Thoracic aorta (tissue), 2 donors: Measurements from ENCODE around the gene FBXW7. TPM values are rescaled to one million over a fixed set of nuclear protein-coding genes. Genes with fewer than 3 reads are reported as not detected.

Experiments
- ATAC-seq: fragments of 150-250 bp; one replicate; pipeline ENCODE4 v1.8.0; 2017; ENCODE audit warnings: low read depth; ENCODE audit not compliant: insufficient number of reproducible peaks, low FRiP score
- DNase-seq: peaks from one replicate; pipeline ENCODE4 v3.0.0-alpha.2; 2020; ENCODE audit warnings: low spot score
- H3K27ac ChIP-seq, 2 donors: fragments of 200-600 bp; sonication (generic); 1 replicate in 1 of 2; 2 replicates in 1 of 2; pipeline ENCODE4 v1.5.1; 2016; ENCODE audit warnings: mild to moderate bottlenecking in 2 of 2, moderate library complexity in 2 of 2
- H3K27me3 ChIP-seq: fragments of 200-600 bp; sonication (generic); replicated peaks from 2 replicates; pipeline ENCODE4 v1.6.0; 2016; ENCODE audit warnings: mild to moderate bottlenecking; ENCODE audit not compliant: insufficient read depth
- H3K36me3 ChIP-seq: fragments of 200-600 bp; sonication (generic); one replicate; pipeline ENCODE4 v1.5.1; 2016
- H3K4me1 ChIP-seq, 2 donors: fragments of 200-600 bp; sonication (generic); 1 replicate in 1 of 2; 2 replicates in 1 of 2; pipeline versions ENCODE4 v1.5.1 to v1.6.0; 2016; ENCODE audit warnings: low read depth in 2 of 2, mild to moderate bottlenecking in 1 of 2; ENCODE audit not compliant: control insufficient read depth in 1 of 2
- H3K4me3 ChIP-seq: fragments of 200-600 bp; sonication (generic); 2 replicates; pipeline ENCODE4 v1.5.1; 2016; ENCODE audit warnings: mild to moderate bottlenecking
- H3K9me3 ChIP-seq: fragments of 200-600 bp; sonication (generic); 2 replicates; pipeline ENCODE4 v1.5.1; 2016
- total RNA-seq, 2 donors: library from RNA; depleted of rRNA; stranded (reverse); fragments of >200 nt; gene quantifications; one replicate each; pipeline versions ENCODE4 v1.1.0 to v1.2.3, GENCODE V29; 2016
- TF ChIP-seq, protein P1 (sequence below): fragments of 200-600 bp; sonication (generic); IDR thresholded peaks from one replicate; pipeline ENCODE4 v1.5.1; 2019; ENCODE audit warnings: antibody characterized with exemption

Gene FBXW7
- total RNA-seq, 2 donors from 2014 or later, result 31.5 to 92.6 TPM

- Histone ChIP-seq H3K36me3 (no peaks in the 10 kb centered on the region), H3K27ac (no peak overlapping the region), H3K9me3 (no peaks in the 10 kb centered on the region), H3K4me1 (peaks cover 0 to 3% of the 10 kb centered on the region in 2 donors), H3K27me3 (no peaks in the 10 kb centered on the region), H3K4me3 (no peak overlapping the region)
- ATAC-seq, result no peak
- DNase-seq, result no peak
- TF ChIP-seq, protein P1, sequence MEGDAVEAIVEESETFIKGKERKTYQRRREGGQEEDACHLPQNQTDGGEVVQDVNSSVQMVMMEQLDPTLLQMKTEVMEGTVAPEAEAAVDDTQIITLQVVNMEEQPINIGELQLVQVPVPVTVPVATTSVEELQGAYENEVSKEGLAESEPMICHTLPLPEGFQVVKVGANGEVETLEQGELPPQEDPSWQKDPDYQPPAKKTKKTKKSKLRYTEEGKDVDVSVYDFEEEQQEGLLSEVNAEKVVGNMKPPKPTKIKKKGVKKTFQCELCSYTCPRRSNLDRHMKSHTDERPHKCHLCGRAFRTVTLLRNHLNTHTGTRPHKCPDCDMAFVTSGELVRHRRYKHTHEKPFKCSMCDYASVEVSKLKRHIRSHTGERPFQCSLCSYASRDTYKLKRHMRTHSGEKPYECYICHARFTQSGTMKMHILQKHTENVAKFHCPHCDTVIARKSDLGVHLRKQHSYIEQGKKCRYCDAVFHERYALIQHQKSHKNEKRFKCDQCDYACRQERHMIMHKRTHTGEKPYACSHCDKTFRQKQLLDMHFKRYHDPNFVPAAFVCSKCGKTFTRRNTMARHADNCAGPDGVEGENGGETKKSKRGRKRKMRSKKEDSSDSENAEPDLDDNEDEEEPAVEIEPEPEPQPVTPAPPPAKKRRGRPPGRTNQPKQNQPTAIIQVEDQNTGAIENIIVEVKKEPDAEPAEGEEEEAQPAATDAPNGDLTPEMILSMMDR, result no peak
Observed at GRCh38 chr4:152509595-152510225, 26.2 kb downstream of the FBXW7 start.

GRCh38 chr4:152508818-152509217 lies 27.1 kb downstream of the FBXW7 start:
- Histone ChIP-seq H3K27me3 (no peaks in the 10 kb centered on the region), H3K36me3 (no peaks in the 10 kb centered on the region), H3K4me3 (no peak overlapping the region), H3K4me1 (peaks cover 0 to 3% of the 10 kb centered on the region in 2 donors), H3K27ac (no peak overlapping the region), H3K9me3 (no peaks in the 10 kb centered on the region)
- TF ChIP-seq, protein P1, result no peak
- DNase-seq (no peak), ATAC-seq (no peak)

- Histone ChIP-seq H3K4me1 (peaks cover 0 to 3% of the 10 kb centered on the region in 2 donors), H3K36me3 (no peaks in the 10 kb centered on the region), H3K9me3 (no peaks in the 10 kb centered on the region), H3K4me3 (no peak overlapping the region), H3K27ac (no peak overlapping the region), H3K27me3 (no peaks in the 10 kb centered on the region)
- ATAC-seq (no peak), DNase-seq (no peak)
- TF ChIP-seq, protein P1, result no peak
Observed at GRCh38 chr4:152508386-152508785, 27.5 kb downstream of the FBXW7 start.

GRCh38 chr4:152503653-152504290 lies 32.1 kb downstream of the FBXW7 start:
- H3K4me3 ChIP-seq, result no peak overlapping the region
- H3K27ac ChIP-seq, result no peak overlapping the region
- H3K4me1 ChIP-seq, result no peaks in the 10 kb centered on the region
- TF ChIP-seq, protein P1, result no peak
- H3K9me3 ChIP-seq, result no peaks in the 10 kb centered on the region
- DNase-seq (no peak), ATAC-seq (no peak)
- H3K27me3 ChIP-seq, result no peaks in the 10 kb centered on the region
- H3K36me3 ChIP-seq, result no peaks in the 10 kb centered on the region

- no peak for ATAC-seq
- H3K4me3 ChIP-seq, result no peak overlapping the region
Observed at GRCh38 chr4:152501846-152502536, 33.9 kb downstream of the FBXW7 start.

More at GRCh38 chr4:152501846-152502536, 33.9 kb downstream of the FBXW7 start:
- Histone ChIP-seq H3K4me1 (no peaks in the 10 kb centered on the region), H3K9me3 (no peaks in the 10 kb centered on the region), H3K27me3 (no peaks in the 10 kb centered on the region), H3K27ac (no peak overlapping the region), H3K36me3 (no peaks in the 10 kb centered on the region)
- no peak for DNase-seq
- TF ChIP-seq, protein P1, result no peak
